ACHN (cell line): ENCODE measurements around the gene AOPEP.

ENCODE experiments used
- DNase-seq: peaks from one replicate; pipeline ENCODE4 v3.0.0-alpha.2; 2015
- in situ Hi-C: cut with HindIII; loops from 2 replicates; pipeline ENCODE4 v1.10.0; 2017; ENCODE audit warnings: low sequenced_read_pairs, low pct_ligation_motif_present, low pct_unique_long_range_greater_than_20kb

AOPEP gene

GRCh38 chr9:94980947-94981722 lies 254.6 kb downstream of the AOPEP start:
- in situ Hi-C loops = no loop called here
- DNase-seq = no peak

GRCh38 chr9:94981723-94982090 lies 255.2 kb downstream of the AOPEP start:
- in situ Hi-C loops = no loop called here
- no peak for DNase-seq

- in situ Hi-C loops = no loop called here
- DNase-seq = no peak
These were observed 255.7 kb downstream of the AOPEP start for GRCh38 chr9:94982211-94982610.

- in situ Hi-C loops = no loop called here
- DNase-seq = no peak
These were observed 257.1 kb downstream of the AOPEP start for GRCh38 chr9:94983552-94983951.

GRCh38 chr9:94984891-94985476 lies 258.5 kb downstream of the AOPEP start:
- DNase-seq = no peak
- in situ Hi-C loops = no loop called here

GRCh38 chr9:94985649-94986048 lies 259.1 kb downstream of the AOPEP start:
- in situ Hi-C loops = no loop called here
- no peak for DNase-seq

GRCh38 chr9:94987731-94988130 lies 261.2 kb downstream of the AOPEP start:
- in situ Hi-C loops = no loop called here
- no peak for DNase-seq

- DNase-seq = no peak
- in situ Hi-C loops = no loop called here
These were observed 264.5 kb downstream of the AOPEP start for GRCh38 chr9:94990897-94991561.

GRCh38 chr9:94991961-94992907 lies 265.7 kb downstream of the AOPEP start:
- in situ Hi-C loops = no loop called here

GRCh38 chr9:94993160-94993820 lies 266.8 kb downstream of the AOPEP start:
- in situ Hi-C loops = no loop called here
- DNase-seq = no peak

More at GRCh38 chr9:94991961-94992907, 265.7 kb downstream of the AOPEP start:
- DNase-seq = no peak

GRCh38 chr9:94993821-94994165 lies 267.3 kb downstream of the AOPEP start:
- DNase-seq = no peak
- in situ Hi-C loops = no loop called here

- no peak for DNase-seq
- in situ Hi-C loops = no loop called here
These were observed 268.7 kb downstream of the AOPEP start for GRCh38 chr9:94995048-94995693.

GRCh38 chr9:94996641-94997040 lies 270.1 kb downstream of the AOPEP start:
- no peak for DNase-seq
- in situ Hi-C loops = no loop called here

- in situ Hi-C loops = no loop called here
These were observed 271.2 kb downstream of the AOPEP start for GRCh38 chr9:94997727-94998126.

GRCh38 chr9:94999832-95000231 lies 273.3 kb downstream of the AOPEP start:
- DNase-seq = no peak
- in situ Hi-C loops = no loop called here

More at GRCh38 chr9:94997727-94998126, 271.2 kb downstream of the AOPEP start:
- no peak for DNase-seq

- DNase-seq = no peak
- in situ Hi-C loops = no loop called here
These were observed 274.3 kb downstream of the AOPEP start for GRCh38 chr9:95000821-95001220.

- in situ Hi-C loops = no loop called here
These were observed 275.2 kb downstream of the AOPEP start for GRCh38 chr9:95001720-95002119.

More at GRCh38 chr9:95001720-95002119, 275.2 kb downstream of the AOPEP start:
- no peak for DNase-seq
